T-helper 2 cell (primary cell): ENCODE data around the gene MS4A14.
"Not testable (repeated sequence)": the region's sequence is repeated elsewhere in the genome, so short reads cannot be mapped to it uniquely, and the experiment has no call there.

Source experiments
- DNase-seq, 5 experiments: peaks; one replicate each; pipeline versions ENCODE4 v3.0.0 to v3.0.0-alpha.2; 2012 to 2022
- total RNA-seq, 2 donors: gene quantifications; one replicate each; lab custom pipeline; 2026; lab: John Stamatoyannopoulos, UW

The MS4A14 gene, protein sequence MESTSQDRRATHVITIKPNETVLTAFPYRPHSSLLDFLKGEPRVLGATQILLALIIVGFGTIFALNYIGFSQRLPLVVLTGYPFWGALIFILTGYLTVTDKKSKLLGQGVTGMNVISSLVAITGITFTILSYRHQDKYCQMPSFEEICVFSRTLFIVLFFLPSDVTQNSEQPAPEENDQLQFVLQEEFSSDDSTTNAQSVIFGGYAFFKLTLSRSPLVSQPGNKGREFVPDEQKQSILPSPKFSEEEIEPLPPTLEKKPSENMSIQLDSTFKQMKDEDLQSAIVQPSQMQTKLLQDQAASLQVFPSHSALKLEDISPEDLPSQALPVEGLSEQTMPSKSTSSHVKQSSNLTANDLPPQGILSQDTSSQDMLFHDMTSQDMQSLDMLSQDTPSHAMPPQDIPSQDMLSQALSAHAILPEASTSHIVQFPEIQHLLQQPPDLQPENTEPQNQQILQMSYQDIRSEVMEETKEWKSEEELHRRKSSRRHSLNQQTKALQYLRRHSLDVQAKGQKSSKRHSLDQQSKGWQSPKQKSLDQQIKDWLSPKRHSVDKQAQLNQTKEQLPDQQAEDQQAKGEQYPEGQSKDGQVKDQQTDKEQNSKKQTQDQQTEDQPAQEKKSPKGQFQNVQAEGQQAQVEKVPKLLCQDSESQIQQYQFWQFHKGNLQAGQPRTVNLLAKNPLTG
- total RNA-seq = 0 reads per million in 2 donors

DNA sequence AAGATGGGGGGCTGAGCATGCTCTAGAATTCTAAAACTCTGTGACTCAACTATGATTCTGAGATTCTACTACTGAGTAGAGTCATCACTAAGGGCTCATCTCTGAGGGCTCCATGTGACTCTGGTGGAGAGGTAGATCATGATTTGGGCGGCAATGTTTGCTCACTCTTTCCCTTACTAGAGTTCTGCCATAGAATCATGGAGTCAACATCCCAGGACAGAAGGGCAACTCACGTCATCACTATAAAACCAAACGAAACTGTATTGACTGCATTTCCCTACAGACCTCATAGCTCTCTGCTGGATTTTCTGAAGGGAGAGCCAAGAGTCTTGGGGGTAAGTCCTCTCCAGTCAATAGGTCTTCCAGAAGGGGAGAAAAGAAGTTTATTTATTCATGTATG, at the start of gene MS4A14:
TSS of gene MS4A14 (plus strand) at position 78 of the 400 bp plus-strand sequence. CDS start at position 198, 120 bp downstream.
- no peak for DNase-seq

DNA sequence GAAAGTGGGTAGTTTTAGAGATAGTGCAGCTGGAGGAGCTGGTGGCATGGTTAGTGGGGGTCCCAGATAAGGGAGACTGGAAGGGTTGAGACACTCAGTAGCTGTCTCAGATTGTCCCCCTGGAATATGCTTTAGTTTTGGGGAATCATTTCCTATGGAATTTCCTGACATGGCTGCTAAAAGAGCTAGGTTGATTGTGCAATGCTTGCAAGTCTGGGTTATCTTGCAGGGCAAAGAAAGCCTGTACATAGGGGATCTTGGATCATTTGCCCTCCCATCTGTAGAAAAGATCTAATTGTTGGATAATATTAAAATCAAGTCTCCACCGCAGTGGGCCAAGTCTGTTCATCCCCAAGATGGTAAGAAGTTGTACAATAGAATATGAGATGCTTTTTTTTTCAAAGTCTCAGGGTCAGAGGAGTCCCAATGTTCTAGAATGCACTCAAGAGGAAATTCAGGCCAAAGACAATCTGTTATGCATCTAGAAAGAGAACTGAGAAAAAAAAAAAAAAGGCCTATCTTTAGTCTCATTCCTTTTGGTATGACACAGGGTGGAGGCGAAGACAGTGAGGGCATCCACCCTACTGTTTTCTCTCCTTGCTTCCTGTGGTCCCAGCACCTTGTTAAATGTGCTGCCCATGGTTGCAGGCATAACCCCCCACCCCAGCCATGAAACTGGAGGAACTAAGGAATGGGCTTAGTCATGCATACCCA, 49.0 kb upstream of the MS4A14 start:
- DNase-seq = no peak

DNA sequence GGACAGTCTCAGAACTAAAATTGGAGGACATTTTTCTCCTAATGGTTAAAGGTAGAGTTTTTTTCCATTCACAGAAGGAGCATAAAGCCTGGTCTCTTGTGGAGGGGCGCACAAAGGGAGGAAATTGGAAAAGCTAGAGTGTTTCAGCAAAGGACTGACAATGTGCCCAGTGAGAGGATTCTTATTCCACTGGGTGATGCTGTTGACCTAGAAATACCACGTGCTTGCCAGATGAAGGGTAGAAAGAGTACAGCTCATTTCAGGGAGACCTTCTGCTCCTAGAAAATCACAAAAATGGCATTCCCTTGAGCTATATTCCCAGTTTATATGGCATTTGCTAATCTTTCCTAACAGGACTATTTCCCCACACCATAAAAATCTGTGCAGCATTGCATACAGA, 48.1 kb upstream of the MS4A14 start:
- DNase-seq = no peak

DNA sequence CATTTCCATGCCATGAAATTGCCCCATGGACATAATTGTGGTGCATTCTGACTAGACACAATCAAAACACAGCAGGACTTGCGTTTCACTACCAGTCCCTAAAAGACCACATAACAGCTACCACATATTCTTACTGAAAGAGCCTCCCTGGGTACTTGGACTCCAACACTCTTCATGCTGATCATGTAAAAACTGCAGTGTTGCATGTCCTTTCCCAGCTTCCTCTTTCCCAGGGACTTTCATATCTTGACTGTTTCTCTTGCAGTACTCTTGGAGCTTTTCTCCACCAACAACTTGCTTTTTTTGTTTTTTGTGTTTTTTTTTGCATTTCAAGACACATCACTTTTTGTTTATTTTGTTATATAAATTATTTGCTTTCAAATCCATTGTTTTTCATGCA, 46.3 kb upstream of the MS4A14 start:
- no peak for DNase-seq

DNA sequence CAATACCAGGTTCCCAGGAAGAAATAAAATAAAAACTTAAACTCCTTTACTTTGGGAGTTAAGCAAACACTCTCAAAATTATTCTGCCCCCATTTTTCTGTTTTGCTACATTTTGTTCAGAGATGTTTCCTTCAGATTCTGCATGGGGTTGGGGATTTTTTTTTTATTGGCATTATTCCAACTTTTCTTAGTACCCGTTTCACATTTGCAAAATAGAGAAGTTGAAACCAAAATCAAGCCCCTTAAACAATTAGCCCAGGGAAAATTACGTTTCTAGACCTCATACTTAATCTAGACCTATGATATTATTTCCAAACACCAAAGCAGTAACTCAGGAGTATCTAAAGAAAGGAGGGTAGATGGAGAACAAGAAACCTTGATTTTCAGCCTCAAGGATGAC, 38.5 kb upstream of the MS4A14 start:
- DNase-seq = no peak

DNA sequence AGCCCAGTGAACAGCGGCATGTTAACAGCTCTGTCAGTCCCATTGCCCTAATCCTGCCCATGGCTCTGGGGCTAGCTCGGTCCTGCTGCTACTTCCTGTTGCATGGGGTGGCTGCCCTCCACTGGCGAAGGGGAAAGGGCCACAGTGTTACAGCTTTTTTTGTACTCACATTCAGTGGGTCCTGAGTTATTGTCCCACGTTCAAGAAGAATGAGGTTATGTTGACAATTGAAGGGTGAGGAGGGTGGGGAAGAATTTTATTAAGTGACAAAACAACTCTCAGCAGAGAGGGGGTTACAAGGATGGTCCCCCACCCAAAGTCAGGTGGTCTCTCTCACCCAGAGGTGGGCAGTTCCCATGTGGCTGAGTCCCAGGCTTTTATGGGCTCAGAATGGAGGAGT, 35.6 kb upstream of the MS4A14 start:
- no peak for DNase-seq

DNA sequence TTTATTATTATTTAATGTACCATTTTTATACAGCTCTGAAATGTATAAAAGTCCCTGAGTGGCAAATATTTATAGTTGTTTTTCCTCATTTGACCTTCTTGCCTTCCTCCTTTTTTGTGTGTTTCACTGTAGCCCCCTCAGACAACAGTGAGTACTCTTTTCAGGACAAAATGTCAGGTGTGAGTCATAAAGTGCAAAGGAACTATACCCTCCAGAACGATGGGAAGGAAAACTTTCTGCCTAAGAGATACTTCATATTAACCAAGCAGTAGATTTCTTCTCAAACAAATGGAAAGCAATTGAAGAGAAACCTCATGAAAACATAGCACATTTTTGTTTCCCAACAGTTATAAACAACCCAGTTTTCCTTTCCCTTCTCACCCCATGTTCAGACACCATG, 34.0 kb upstream of the MS4A14 start:
- no peak for DNase-seq

DNA sequence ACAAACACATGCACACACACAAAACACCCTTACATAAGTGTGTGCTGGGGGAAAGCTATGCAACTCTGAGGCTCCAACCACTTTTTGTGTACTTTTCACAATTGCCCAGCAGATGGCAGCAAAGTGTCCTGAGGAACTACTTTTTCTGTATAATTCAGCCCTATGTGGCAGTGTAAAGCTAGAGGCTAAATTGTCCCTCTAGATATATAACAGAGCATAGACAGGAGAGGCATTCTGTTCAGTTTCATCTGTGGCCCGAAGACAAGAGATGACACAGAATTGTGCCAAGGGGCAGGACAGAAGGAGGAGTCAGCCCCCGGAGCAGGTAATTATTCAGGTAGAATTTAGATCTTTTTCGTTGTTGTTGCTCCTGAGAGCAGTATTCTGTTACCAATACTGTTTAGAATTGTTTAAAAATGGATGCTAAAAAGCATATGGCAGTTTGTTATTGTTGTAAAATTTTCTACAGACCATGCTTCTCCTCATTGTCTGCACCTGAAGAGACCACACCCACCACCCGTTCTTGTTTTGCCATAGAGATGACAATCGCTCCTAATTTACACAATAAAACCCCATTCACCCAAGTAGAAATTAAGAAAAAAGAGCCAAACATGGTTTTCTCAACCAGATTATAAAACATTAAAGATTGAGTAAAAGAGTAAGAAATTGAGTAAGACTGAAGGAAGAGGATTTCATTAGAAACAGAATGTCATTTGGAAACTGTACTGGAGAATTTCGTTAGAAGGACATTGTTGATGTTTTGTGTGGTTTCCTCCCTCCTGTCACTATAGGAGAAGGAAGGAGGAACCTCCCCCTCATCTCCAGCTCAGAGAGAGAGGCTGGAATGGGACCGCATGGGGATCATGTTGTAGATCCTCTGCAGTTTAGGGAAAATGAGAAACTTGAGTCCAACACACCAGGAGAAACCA, 32.5 kb upstream of the MS4A14 start:
- peak in 4 of 5 experiments; percentile 3 to 54 (median 32) for DNase-seq

DNA sequence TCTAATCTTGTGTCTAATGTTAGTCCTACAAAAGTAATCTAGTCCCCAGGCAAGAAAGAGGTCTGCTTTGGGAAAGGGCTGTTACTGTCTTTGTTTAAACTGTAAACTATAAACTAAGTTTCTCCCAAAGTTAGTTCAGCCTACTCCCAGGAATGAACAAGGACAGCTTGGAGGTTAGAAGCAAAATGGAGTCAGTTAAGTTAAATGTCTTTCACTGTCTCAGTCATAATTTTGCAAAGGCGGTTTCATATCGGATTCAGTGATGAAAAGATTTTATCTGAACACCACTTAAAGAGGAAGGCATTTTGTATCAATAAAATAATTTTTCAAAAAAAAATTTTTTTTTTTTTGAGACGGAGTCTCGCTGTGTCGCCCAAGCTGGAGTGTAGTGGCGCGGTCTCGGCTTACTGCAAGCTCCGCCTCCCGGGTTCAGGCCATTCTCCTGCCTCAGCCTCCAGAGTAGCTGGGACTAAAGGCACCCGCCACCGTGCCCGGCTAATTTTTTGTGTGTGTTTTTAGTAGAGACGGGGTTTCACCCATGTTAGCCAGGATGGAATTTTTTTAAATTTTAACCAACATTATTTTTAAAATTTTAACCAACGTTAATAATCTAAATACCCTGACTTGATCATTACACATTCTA, 29.9 kb upstream of the MS4A14 start:
- DNase-seq = not testable (repeated sequence)

DNA sequence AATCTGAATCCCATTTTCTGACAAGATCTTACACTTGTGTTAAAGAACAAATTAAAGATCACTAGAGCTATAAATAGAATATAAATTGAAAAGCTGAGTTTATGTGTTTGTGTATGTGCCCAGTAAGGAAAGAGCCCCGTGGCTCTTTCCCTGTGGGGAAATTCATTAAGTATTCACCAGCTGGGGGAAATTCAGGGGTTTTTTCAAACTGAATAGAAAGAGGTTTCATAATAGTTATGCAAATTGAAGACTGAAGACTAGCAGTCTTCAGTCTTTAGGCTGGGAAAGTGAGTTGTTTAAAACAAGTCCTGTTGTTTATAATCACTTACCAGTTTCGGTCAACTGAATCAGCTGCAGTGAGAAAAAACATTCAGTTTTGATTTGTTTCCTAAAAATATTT, 29.2 kb upstream of the MS4A14 start:
- no peak for DNase-seq

DNA sequence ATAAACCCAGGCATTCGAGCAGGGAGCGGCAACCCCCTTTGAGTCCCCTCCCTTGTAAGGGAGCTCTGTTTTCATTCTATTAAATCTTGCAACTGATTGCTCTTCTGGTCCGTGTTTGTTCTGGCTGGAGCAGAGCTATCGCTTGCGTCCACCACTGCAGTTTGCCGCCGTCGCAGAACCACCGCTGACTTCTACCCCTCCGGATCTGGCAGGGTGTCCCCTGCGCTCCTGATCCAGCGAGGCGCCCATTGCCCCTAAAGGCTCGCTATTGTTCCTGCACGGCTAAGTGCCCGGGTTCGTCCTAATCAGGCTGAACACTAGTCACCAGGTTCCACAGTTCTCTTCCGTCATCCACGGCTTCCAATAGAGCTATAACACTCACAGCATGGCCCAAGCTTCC, 28.4 kb upstream of the MS4A14 start:
- no peak for DNase-seq

DNA sequence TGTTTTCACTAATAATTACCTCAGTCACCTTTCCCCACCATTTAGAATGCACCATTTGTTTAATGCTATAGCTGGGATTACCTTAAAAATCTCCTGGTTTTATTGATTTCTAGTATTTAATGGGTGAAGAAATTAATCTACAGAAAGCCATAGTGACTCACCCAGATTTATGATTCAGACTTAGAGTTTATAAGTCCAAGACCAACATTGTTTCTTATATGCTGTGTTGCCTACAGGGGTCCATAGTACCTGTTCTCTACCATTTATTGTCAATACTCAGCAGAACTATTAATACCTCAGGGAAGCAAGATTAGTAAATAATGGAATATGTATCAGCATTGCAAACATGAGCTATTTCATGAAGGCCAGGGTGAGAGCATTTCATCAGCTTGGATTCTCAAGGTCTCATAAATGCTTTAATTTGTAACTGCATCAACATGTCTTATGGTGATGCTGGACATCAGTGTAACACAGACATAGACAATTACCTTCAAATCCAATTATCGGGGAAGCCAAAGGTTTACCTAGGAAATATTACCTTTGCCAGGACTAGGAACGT, 25.9 kb upstream of the MS4A14 start:
- DNase-seq = no peak

DNA sequence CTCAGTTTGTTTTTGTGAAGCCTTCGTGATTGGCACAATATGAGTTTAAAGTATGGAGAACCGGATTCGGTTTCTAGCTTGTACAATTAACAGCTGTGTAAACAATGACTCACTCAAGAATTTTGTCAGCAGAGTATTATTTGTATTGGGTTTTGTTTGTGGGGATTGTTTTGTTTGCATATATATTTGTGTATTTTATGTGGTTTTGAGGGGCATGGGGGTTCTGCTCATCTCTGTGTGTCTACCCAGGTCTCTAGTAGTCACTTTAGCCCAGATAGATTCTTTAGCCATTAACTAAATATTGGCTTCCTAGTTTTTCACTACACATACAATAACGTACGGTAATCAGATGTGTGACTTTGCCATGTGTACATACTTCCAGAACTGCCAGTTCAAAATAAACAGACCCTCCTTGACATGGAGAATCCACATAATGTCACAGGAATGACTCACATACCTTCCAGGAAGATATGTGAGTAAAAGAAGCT, 25.4 kb upstream of the MS4A14 start:
- DNase-seq = no peak

DNA sequence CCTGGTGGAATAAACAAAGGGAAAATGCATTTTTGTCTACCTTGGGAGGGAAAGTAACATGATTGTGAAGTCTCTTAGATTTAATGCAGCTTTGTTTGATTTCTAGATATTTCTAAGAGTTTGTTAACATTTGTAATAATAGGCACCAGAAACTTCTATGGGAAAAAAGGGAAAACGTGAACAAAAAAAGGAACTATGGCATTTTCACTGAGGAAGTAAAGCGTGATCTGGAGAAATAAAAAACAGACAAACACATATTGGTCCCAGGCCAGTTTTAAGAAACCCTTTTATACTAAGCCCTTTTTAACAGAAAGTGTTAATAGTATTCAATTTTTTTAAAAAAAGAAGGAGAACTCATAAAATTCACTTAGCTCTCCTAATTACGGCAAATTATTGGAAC, 24.9 kb upstream of the MS4A14 start:
- no peak for DNase-seq

DNA sequence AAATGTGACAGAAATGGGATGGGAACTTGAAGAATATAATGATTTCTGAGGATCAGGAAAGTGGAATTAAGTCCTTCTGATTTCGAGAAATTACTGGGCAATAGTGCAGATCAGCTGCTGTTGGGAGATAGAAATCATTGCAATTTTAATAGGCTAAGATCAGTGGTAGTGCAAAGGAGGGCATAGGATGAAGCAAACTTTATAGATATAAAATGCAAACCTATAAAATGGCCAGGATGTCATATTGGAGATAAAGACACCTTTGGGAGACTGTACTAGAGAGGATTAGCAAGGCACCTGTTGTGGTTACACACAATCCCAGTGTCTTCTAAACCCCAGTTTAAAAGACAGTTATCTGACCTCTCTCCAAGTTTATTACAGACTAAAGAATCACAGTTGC, 24.4 kb upstream of the MS4A14 start:
- DNase-seq = no peak

DNA sequence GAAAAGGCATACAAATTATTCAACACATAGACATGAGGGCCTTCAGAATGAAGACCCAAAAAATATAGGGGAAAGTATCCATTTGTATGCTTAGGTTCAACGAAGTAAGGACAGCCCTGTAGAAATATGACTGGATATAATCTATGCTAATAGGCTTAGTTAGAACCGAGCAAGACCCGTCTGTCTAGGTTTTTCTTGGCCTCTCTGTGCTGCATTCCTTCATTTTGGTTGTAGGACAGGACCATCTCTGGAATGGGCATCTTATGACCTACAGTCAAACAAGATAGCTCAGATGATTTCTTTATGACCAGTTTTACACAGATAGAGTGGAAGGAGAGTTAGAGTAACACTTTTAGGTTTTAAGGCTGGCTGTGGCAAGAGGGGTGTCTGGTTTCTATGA, 23.5 kb upstream of the MS4A14 start:
- no peak for DNase-seq

DNA sequence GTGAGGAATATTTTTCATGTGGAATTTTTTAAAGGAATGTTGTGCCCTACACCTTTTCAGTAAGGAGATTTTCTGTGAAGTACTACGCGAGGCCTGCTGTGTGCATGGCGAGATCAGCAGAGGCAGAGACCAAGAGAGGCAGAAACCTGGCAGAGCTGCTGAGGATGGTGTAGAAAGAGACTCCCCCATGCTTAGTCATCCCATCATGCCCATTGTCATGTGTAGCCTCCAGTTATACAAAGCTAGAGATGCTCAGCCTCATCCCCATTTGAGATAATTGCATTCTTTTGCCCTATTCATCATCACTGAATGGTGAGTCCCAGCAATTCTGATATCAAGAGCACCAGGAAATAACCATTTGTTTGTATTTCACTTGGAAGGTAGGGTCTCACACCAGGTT, 20.9 kb upstream of the MS4A14 start:
- no peak for DNase-seq

DNA sequence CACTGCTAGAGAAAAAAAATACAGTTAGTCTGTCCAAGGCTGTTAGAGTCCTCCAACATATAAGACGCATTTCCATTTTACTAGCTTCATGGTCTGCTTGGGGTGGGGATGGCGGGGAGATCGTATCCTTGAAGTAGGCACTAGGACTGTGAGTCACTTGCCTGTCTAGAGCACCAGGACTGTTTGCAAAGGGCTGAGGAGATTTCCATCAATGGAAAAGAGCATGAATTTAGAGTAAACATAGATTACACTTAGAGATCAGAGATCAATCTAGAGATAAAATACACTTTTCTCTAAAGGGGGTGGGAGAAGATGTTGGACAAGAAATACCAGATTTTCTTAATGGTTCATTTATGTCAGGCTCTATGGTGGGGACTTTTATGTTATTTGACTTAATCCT, 19.7 kb upstream of the MS4A14 start:
- no peak for DNase-seq

DNA sequence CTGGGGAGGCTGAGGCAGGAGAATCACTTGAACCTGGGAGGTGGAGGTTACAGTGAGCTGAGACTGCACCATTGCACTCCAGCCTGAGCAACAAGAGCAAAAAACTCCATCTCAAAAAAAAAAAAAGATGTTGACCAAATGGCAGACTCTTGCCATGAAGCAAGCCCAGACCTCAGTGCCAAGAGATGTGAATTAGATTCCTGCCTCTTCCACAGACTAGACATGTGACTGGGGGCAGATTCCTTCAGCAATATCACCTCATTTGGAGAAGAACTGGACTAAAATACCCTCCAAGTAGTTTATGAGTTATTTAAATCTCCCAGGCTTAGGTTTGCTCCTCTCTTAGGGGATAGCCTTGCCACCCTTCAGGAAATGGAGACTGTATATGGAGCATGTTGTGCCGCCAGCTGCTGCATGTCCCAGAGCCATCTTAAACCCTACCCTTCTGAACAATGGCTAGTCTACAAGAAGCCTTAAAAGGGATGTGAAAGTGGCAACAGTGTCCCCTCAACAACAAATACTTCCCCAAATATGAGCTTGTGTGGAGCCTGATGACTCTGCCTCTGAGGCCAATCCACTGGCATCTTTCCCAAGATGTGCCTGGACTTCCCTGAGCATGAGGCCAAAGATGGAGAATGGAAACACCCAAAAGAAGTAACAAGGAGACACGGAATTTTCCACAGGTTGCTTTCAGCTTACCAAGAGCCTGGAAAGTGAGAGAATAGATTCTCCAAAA, 18.7 kb upstream of the MS4A14 start:
- DNase-seq = no peak

DNA sequence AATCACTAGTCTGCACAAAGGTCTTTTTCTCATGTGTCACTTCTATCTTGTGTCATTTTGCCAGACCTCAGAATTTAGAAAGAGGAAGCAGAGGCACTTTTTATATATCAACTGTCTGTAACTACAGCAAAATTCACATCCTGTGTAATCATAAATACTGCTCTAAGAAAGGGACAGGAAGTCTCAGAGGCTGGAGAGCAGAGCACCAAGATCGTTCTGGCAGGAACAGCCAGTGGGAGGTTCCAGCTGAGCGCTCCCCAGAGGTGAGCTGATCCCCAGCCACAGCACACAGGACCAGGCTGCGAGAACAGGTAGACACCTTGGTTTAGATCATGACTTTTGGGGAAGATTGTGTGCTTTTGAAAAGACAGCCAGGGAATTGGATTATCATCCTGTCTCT, 17.9 kb upstream of the MS4A14 start, which contains the start of gene MS4A7:
TSS of gene MS4A7 (plus strand) at position 179 of the 400 bp plus-strand sequence. CDS start 4,610 bp downstream, outside the sequence.
- peak in 1 of 5 experiments; percentile 6 for DNase-seq
